ENCODE measurements around the gene IL1RAPL1. TPM values are rescaled to one million over a fixed set of nuclear protein-coding genes. Genes with fewer than 3 reads are reported as not detected.

Gene IL1RAPL1
- total RNA-seq, 1 donor from 2014 or later, result 3.6 TPM

DNA sequence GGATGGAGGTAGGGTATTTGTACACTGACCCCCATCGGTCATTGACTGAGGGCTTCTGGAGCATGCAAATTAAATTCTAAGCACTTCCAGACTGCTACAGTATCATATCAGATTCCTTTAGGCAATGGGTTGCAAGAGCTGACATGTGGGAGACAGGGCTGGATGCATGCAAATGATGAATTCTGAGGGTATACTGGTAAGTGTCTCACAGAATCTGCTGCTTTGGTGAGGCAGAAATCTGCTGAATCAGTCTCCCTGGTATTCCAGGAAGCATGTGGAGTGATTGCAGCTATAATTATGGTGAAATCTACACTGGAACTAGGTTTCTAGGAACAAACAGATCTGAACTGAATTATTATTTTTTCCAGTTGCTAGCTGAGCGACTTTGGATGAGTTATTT is 943.3 kb downstream of the IL1RAPL1 start:
- no peaks in the 10 kb centered on the region for H3K27me3 Mint-ChIP-seq
- H3K9me3 Mint-ChIP-seq (ENCODE audit: low read depth), result no peaks in the 10 kb centered on the region
- peaks cover 3% of the 10 kb centered on the region for H3K4me1 Mint-ChIP-seq (ENCODE audit: low read depth)
- no peak for DNase-seq (ENCODE audit: low spot score, unreplicated experiment)
- H3K27ac Mint-ChIP-seq, result no peak overlapping the region
- no peak overlapping the region for H3K4me3 Mint-ChIP-seq (ENCODE audit: low read depth)
- H3K36me3 Mint-ChIP-seq (ENCODE audit: insufficient read depth), result no peaks in the 10 kb centered on the region
- TF ChIP-seq, protein P1, sequence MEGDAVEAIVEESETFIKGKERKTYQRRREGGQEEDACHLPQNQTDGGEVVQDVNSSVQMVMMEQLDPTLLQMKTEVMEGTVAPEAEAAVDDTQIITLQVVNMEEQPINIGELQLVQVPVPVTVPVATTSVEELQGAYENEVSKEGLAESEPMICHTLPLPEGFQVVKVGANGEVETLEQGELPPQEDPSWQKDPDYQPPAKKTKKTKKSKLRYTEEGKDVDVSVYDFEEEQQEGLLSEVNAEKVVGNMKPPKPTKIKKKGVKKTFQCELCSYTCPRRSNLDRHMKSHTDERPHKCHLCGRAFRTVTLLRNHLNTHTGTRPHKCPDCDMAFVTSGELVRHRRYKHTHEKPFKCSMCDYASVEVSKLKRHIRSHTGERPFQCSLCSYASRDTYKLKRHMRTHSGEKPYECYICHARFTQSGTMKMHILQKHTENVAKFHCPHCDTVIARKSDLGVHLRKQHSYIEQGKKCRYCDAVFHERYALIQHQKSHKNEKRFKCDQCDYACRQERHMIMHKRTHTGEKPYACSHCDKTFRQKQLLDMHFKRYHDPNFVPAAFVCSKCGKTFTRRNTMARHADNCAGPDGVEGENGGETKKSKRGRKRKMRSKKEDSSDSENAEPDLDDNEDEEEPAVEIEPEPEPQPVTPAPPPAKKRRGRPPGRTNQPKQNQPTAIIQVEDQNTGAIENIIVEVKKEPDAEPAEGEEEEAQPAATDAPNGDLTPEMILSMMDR (IDR thresholded peaks at IDR 0.05; ENCODE audit: unreplicated experiment), result no peak

DNA sequence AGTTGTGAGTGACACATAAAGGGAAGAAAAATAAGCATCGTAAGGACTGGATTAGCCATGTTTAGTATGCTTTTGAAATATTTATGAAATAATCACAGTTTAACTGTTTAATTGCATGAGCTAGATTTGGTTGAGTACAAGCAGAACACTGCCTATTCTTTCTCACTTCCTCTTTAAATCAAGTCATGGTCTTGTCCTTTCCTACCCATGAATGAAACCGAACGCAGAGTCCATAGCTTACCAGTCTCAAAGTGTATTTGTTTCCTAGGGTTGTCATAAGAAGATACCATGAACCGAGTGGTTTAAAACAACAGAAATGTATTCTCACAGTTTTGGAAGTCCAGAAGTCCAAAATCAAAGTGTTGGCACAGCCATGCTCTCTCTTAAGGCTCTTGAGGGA is 944.1 kb downstream of the IL1RAPL1 start:
- Mint-ChIP-seq H3K9me3 (ENCODE audit: low read depth) (no peaks in the 10 kb centered on the region), H3K27ac (no peak overlapping the region), H3K4me1 (ENCODE audit: low read depth) (peaks cover 8% of the 10 kb centered on the region), H3K27me3 (no peaks in the 10 kb centered on the region), H3K4me3 (ENCODE audit: low read depth) (no peak overlapping the region), H3K36me3 (ENCODE audit: insufficient read depth) (no peaks in the 10 kb centered on the region)
- no peak for DNase-seq (ENCODE audit: low spot score, unreplicated experiment)
- TF ChIP-seq, protein P1 (IDR thresholded peaks at IDR 0.05; ENCODE audit: unreplicated experiment), result no peak

DNA sequence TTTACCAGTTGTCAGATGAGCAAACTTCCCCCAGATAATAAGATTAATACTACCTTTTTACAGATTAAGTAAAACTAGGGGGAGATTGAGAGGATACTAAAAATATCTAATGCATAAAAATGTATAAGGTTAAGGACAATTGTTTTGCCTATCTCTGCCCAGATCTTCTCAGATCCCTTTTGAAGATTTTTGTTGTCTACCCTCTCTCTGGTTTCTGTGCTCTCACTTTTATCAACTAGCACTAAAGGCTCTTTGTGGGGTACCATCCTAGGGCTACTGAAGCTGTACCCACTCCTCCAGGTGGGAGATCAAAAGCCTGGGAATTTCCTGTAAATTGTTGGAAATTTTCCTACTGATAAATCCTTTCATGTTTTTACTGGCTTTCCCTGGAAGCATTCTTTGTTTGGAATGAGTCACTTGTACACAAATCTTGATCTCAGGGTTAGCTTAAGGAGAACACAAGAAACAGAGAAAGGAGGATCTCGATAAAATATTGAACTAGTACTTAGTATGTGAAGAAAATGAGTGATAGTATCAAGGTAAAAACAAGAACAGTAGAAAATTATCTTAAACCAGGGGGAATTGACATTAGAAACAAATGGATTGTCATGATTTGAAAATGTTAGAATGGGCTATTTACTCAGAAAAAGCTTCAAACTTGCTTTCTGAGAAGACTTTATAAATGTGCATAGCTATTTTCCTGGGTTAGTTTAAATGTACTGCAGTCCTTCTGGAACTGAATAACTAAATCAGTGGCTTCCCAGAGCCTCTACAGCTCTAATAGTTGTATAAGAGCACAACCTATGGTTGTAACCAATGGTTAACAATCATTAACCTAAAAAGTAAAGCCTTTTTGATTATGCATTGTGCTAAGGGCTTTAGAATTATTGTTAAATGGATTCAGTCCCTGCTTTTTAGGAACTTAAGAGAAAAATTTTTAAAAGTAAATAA is 948.2 kb downstream of the IL1RAPL1 start:
- H3K4me3 Mint-ChIP-seq (ENCODE audit: low read depth), result no peak overlapping the region
- peaks cover 8% of the 10 kb centered on the region for H3K4me1 Mint-ChIP-seq (ENCODE audit: low read depth)
- DNase-seq (ENCODE audit: low spot score, unreplicated experiment), result no peak
- TF ChIP-seq, protein P1 (IDR thresholded peaks at IDR 0.05; ENCODE audit: unreplicated experiment), result no peak
- no peak overlapping the region for H3K27ac Mint-ChIP-seq
- no peaks in the 10 kb centered on the region for H3K9me3 Mint-ChIP-seq (ENCODE audit: low read depth)
- no peaks in the 10 kb centered on the region for H3K27me3 Mint-ChIP-seq
- no peaks in the 10 kb centered on the region for H3K36me3 Mint-ChIP-seq (ENCODE audit: insufficient read depth)

DNA sequence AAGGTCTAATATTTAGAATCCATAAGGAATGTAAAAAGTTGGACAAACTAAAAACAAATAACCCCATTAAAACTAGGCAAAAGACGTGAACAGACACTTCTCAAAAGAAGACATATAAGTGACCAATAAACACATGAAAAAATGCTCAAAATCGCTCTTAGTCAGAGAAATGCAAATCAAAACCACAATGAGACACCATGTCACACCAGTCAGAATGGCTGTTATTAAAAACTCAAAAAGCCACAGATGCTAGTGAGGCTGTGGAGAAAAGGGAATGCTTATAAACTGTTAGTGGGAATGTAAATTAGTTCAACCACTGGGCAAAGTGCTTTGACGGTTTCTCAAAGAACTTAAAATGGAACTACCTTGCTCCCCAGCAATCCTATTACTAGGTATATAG is 953.8 kb downstream of the IL1RAPL1 start:
- Mint-ChIP-seq H3K27me3 (no peaks in the 10 kb centered on the region), H3K4me3 (ENCODE audit: low read depth) (no peak overlapping the region), H3K4me1 (ENCODE audit: low read depth) (peaks cover 5% of the 10 kb centered on the region), H3K9me3 (ENCODE audit: low read depth) (no peaks in the 10 kb centered on the region), H3K27ac (no peak overlapping the region), H3K36me3 (ENCODE audit: insufficient read depth) (no peaks in the 10 kb centered on the region)
- DNase-seq (ENCODE audit: low spot score, unreplicated experiment), result no peak
- TF ChIP-seq, protein P1 (IDR thresholded peaks at IDR 0.05; ENCODE audit: unreplicated experiment), result no peak

DNA sequence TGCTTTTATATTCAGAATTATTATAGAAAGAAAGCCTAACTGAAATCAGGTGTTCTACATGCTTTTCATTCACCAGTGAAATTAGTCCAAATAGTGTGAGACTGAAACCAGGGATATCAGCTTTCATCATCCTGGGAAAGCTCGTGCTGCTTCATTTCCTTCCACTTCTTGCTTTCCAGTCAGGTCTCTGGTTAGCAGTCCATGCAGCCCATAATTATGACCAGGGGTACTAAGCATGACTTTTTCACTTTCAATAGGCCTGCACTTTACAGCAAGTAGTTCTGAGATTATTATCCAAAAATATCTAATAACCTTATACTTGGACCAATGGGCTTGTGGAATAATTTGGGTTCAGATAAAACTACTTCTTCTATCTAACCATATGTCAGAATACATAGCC is 954.9 kb downstream of the IL1RAPL1 start:
- H3K27me3 Mint-ChIP-seq, result no peaks in the 10 kb centered on the region
- H3K9me3 Mint-ChIP-seq (ENCODE audit: low read depth), result no peaks in the 10 kb centered on the region
- no peak overlapping the region for H3K4me3 Mint-ChIP-seq (ENCODE audit: low read depth)
- TF ChIP-seq, protein P1 (IDR thresholded peaks at IDR 0.05; ENCODE audit: unreplicated experiment), result no peak
- DNase-seq (ENCODE audit: low spot score, unreplicated experiment), result no peak
- H3K27ac Mint-ChIP-seq, result no peak overlapping the region
- peaks cover 3% of the 10 kb centered on the region for H3K4me1 Mint-ChIP-seq (ENCODE audit: low read depth)
- no peaks in the 10 kb centered on the region for H3K36me3 Mint-ChIP-seq (ENCODE audit: insufficient read depth)
